ENCODE data around the gene GVQW3. TPM values are rescaled to one million over a fixed set of nuclear protein-coding genes. Genes with fewer than 3 reads are reported as not detected.

GVQW3 gene
- total RNA-seq (2.7 TPM), polyA plus RNA-seq (1 to 10 TPM; 1.7 to 3.0 (median 2.3) TPM)

GRCh38 chr11:76380977-76381719, at the start of gene GVQW3, which contains the start of gene THAP12:
TSS of gene GVQW3 (plus strand) at chr11:76381323. CDS start at chr11:76381829, 506 bp downstream.
TSS of gene THAP12 (minus strand) at chr11:76381132. CDS start at chr11:76380836, 296 bp downstream.
- peaks cover 44% of the 10 kb centered on the region for H3K4me1 ChIP-seq (ENCODE audit: control insufficient read depth, insufficient read depth, low read length, poor library complexity, severe bottlenecking)

GRCh38 chr11:76334826-76335389, 46.2 kb upstream of the GVQW3 start:
- ATAC-seq (ENCODE audit: low read depth in 2 of 2) (no peak), DNase-seq (no peak)
- Histone ChIP-seq H3K4me1 (ENCODE audit: control insufficient read depth, insufficient read depth, low read length, poor library complexity, severe bottlenecking) (no peaks in the 10 kb centered on the region), H3K36me3 (ENCODE audit: control insufficient read depth, insufficient read depth, low read length) (no peaks in the 10 kb centered on the region), H3K4me3 (ENCODE audit: low read depth, low read length) (no peak overlapping the region), H3K9me3 (ENCODE audit: control insufficient read depth in 2 of 2, low read length in 2 of 2) (peaks cover 6 to 15% of the 10 kb centered on the region in 2 experiments), H3K27me3 (ENCODE audit: control insufficient read depth, insufficient read depth, low read length) (no peaks in the 10 kb centered on the region), H3K27ac (ENCODE audit: insufficient read depth, low read length, poor library complexity, severe bottlenecking) (no peak overlapping the region)
- H3K27ac Mint-ChIP-seq, result no peak overlapping the region
- no peak overlapping the region for H3K4me3 Mint-ChIP-seq
- peaks cover 0 to 20% (median 2%) of the 10 kb centered on the region in 4 donors for H3K4me1 Mint-ChIP-seq
- no peaks in the 10 kb centered on the region for H3K27me3 Mint-ChIP-seq
- H3K9me3 Mint-ChIP-seq, result peaks cover 0 to 26% (median 10%) of the 10 kb centered on the region in 7 donors
- no peaks in the 10 kb centered on the region for H3K36me3 Mint-ChIP-seq

More at GRCh38 chr11:76380977-76381719, at the start of gene GVQW3, which contains the start of gene THAP12:
- Histone ChIP-seq H3K4me3 (ENCODE audit: low read depth, low read length) (peak within 1 kb of the TSS; percentile 94), H3K9me3 (ENCODE audit: control insufficient read depth in 2 of 2, low read length in 2 of 2) (no peaks in the 10 kb centered on the region), H3K36me3 (ENCODE audit: control insufficient read depth, insufficient read depth, low read length) (peaks cover 2% of the 10 kb centered on the region), H3K27me3 (ENCODE audit: control insufficient read depth, insufficient read depth, low read length) (no peaks in the 10 kb centered on the region), H3K27ac (ENCODE audit: insufficient read depth, low read length, poor library complexity, severe bottlenecking) (peak within 1 kb of the TSS; percentile 64)
- Mint-ChIP-seq H3K27me3 (no peaks in the 10 kb centered on the region), H3K36me3 (peaks cover 7% of the 10 kb centered on the region), H3K4me1 (peaks cover 27 to 78% (median 61%) of the 10 kb centered on the region in 4 donors), H3K27ac (peak within 1 kb of the TSS; percentile 85 to 93 (median 90)), H3K9me3 (peaks cover 0 to under 1% (median 0%) of the 10 kb centered on the region in 7 donors), H3K4me3 (peak within 1 kb of the TSS; percentile 94 to 99 (median 96))
- ATAC-seq (ENCODE audit: low read depth in 2 of 2) (peak; percentile 88 to 91), DNase-seq (peak; percentile 96 to 99 (median 98))

- Histone ChIP-seq H3K9me3 (ENCODE audit: control insufficient read depth in 2 of 2, low read length in 2 of 2) (peaks cover 6 to 15% of the 10 kb centered on the region in 2 experiments), H3K27ac (ENCODE audit: insufficient read depth, low read length, poor library complexity, severe bottlenecking) (no peak overlapping the region), H3K36me3 (ENCODE audit: control insufficient read depth, insufficient read depth, low read length) (no peaks in the 10 kb centered on the region), H3K27me3 (ENCODE audit: control insufficient read depth, insufficient read depth, low read length) (no peaks in the 10 kb centered on the region), H3K4me3 (ENCODE audit: low read depth, low read length) (no peak overlapping the region), H3K4me1 (ENCODE audit: control insufficient read depth, insufficient read depth, low read length, poor library complexity, severe bottlenecking) (no peaks in the 10 kb centered on the region)
- Mint-ChIP-seq H3K36me3 (no peaks in the 10 kb centered on the region), H3K27ac (no peak overlapping the region), H3K4me3 (no peak overlapping the region), H3K4me1 (peaks cover 0 to 20% (median 2%) of the 10 kb centered on the region in 4 donors), H3K27me3 (no peaks in the 10 kb centered on the region), H3K9me3 (peaks cover 0 to 26% (median 10%) of the 10 kb centered on the region in 7 donors)
- ATAC-seq (ENCODE audit: low read depth in 2 of 2), result no peak
- DNase-seq, result no peak
These were observed 45.3 kb upstream of the GVQW3 start for GRCh38 chr11:76335842-76336241.

GRCh38 chr11:76336597-76336996, 44.5 kb upstream of the GVQW3 start:
- no peaks in the 10 kb centered on the region for H3K36me3 ChIP-seq (ENCODE audit: control insufficient read depth, insufficient read depth, low read length)
- DNase-seq (no peak), ATAC-seq (ENCODE audit: low read depth in 2 of 2) (no peak)
- no peak overlapping the region for H3K4me3 ChIP-seq (ENCODE audit: low read depth, low read length)
- Mint-ChIP-seq H3K4me1 (peaks cover 0 to 20% (median 2%) of the 10 kb centered on the region in 4 donors), H3K36me3 (no peaks in the 10 kb centered on the region), H3K27me3 (no peaks in the 10 kb centered on the region), H3K27ac (no peak overlapping the region), H3K9me3 (peaks cover 0 to 26% (median 10%) of the 10 kb centered on the region in 7 donors), H3K4me3 (no peak overlapping the region)
- no peak overlapping the region for H3K27ac ChIP-seq (ENCODE audit: insufficient read depth, low read length, poor library complexity, severe bottlenecking)
- no peaks in the 10 kb centered on the region for H3K27me3 ChIP-seq (ENCODE audit: control insufficient read depth, insufficient read depth, low read length)
- H3K4me1 ChIP-seq (ENCODE audit: control insufficient read depth, insufficient read depth, low read length, poor library complexity, severe bottlenecking), result no peaks in the 10 kb centered on the region
- H3K9me3 ChIP-seq (ENCODE audit: control insufficient read depth in 2 of 2, low read length in 2 of 2), result peaks cover 6 to 15% of the 10 kb centered on the region in 2 experiments

- H3K27me3 Mint-ChIP-seq, result no peaks in the 10 kb centered on the region
- peaks cover 0 to 20% (median 2%) of the 10 kb centered on the region in 4 donors for H3K4me1 Mint-ChIP-seq
- H3K36me3 Mint-ChIP-seq, result no peaks in the 10 kb centered on the region
- peaks cover 6 to 15% of the 10 kb centered on the region in 2 experiments for H3K9me3 ChIP-seq (ENCODE audit: control insufficient read depth in 2 of 2, low read length in 2 of 2)
- no peaks in the 10 kb centered on the region for H3K36me3 ChIP-seq (ENCODE audit: control insufficient read depth, insufficient read depth, low read length)
- DNase-seq, result peak in 1 of 3 donors; percentile 28
- no peak for ATAC-seq (ENCODE audit: low read depth in 2 of 2)
- peaks cover 0 to 26% (median 10%) of the 10 kb centered on the region in 7 donors for H3K9me3 Mint-ChIP-seq
- peak overlapping the region in 2 of 3 donors; percentile 55 to 73 for H3K27ac Mint-ChIP-seq
- no peaks in the 10 kb centered on the region for H3K27me3 ChIP-seq (ENCODE audit: control insufficient read depth, insufficient read depth, low read length)
- no peaks in the 10 kb centered on the region for H3K4me1 ChIP-seq (ENCODE audit: control insufficient read depth, insufficient read depth, low read length, poor library complexity, severe bottlenecking)
- no peak overlapping the region for H3K4me3 ChIP-seq (ENCODE audit: low read depth, low read length)
- no peak overlapping the region for H3K27ac ChIP-seq (ENCODE audit: insufficient read depth, low read length, poor library complexity, severe bottlenecking)
- H3K4me3 Mint-ChIP-seq, result no peak overlapping the region
These were observed 43.7 kb upstream of the GVQW3 start for GRCh38 chr11:76337469-76337868.

GRCh38 chr11:76337923-76338322, 43.2 kb upstream of the GVQW3 start:
- Histone ChIP-seq H3K36me3 (ENCODE audit: control insufficient read depth, insufficient read depth, low read length) (no peaks in the 10 kb centered on the region), H3K4me1 (ENCODE audit: control insufficient read depth, insufficient read depth, low read length, poor library complexity, severe bottlenecking) (no peaks in the 10 kb centered on the region), H3K27me3 (ENCODE audit: control insufficient read depth, insufficient read depth, low read length) (no peaks in the 10 kb centered on the region), H3K27ac (ENCODE audit: insufficient read depth, low read length, poor library complexity, severe bottlenecking) (no peak overlapping the region), H3K4me3 (ENCODE audit: low read depth, low read length) (no peak overlapping the region), H3K9me3 (ENCODE audit: control insufficient read depth in 2 of 2, low read length in 2 of 2) (peaks cover 6 to 15% of the 10 kb centered on the region in 2 experiments)
- peaks cover 0 to 20% (median 2%) of the 10 kb centered on the region in 4 donors for H3K4me1 Mint-ChIP-seq
- no peak for ATAC-seq (ENCODE audit: low read depth in 2 of 2)
- no peak overlapping the region for H3K4me3 Mint-ChIP-seq
- peak overlapping the region in 2 of 3 donors; percentile 55 to 73 for H3K27ac Mint-ChIP-seq
- H3K9me3 Mint-ChIP-seq, result peaks cover 0 to 26% (median 10%) of the 10 kb centered on the region in 7 donors
- DNase-seq, result no peak
- H3K36me3 Mint-ChIP-seq, result no peaks in the 10 kb centered on the region
- H3K27me3 Mint-ChIP-seq, result no peaks in the 10 kb centered on the region

- Histone ChIP-seq H3K27ac (ENCODE audit: insufficient read depth, low read length, poor library complexity, severe bottlenecking) (no peak overlapping the region), H3K4me1 (ENCODE audit: control insufficient read depth, insufficient read depth, low read length, poor library complexity, severe bottlenecking) (no peaks in the 10 kb centered on the region), H3K9me3 (ENCODE audit: control insufficient read depth in 2 of 2, low read length in 2 of 2) (peaks cover 6 to 15% of the 10 kb centered on the region in 2 experiments), H3K4me3 (ENCODE audit: low read depth, low read length) (no peak overlapping the region), H3K36me3 (ENCODE audit: control insufficient read depth, insufficient read depth, low read length) (no peaks in the 10 kb centered on the region), H3K27me3 (ENCODE audit: control insufficient read depth, insufficient read depth, low read length) (no peaks in the 10 kb centered on the region)
- Mint-ChIP-seq H3K9me3 (peaks cover 0 to 19% (median 8%) of the 10 kb centered on the region in 7 donors), H3K36me3 (no peaks in the 10 kb centered on the region), H3K4me3 (no peak overlapping the region), H3K27me3 (no peaks in the 10 kb centered on the region), H3K4me1 (peaks cover 0 to 22% (median 2%) of the 10 kb centered on the region in 4 donors), H3K27ac (peak overlapping the region; percentile 29 to 79 (median 39))
- peak in 1 of 3 donors; percentile 50 for DNase-seq
- ATAC-seq (ENCODE audit: low read depth in 2 of 2), result peak; percentile 44 to 50
These were observed 41.9 kb upstream of the GVQW3 start for GRCh38 chr11:76339221-76339620.
